ENCODE data around the gene PARD3. TPM values are rescaled to one million over a fixed set of nuclear protein-coding genes. Genes with fewer than 3 reads are reported as not detected.

The PARD3 gene
- polyA plus RNA-seq, 4 donors: 64.9 to 85.2 (median 73.4) TPM

GRCh38 chr10:34133406-34133805 lies 681.7 kb downstream of the PARD3 start:
- no peak for DNase-seq (ENCODE audit: low read depth in 4 of 4, low spot score in 2 of 4)

GRCh38 chr10:34131152-34131551 lies 683.9 kb downstream of the PARD3 start:
- no peak for DNase-seq (ENCODE audit: low read depth in 4 of 4, low spot score in 2 of 4)

- no peak for DNase-seq (ENCODE audit: low read depth in 4 of 4, low spot score in 2 of 4)
These were observed 687.4 kb downstream of the PARD3 start for GRCh38 chr10:34127676-34128075.

- no peak for DNase-seq (ENCODE audit: low read depth in 4 of 4, low spot score in 2 of 4)
These were observed 688.5 kb downstream of the PARD3 start for GRCh38 chr10:34126371-34127151.

- DNase-seq (ENCODE audit: low read depth in 4 of 4, low spot score in 2 of 4): no peak
These were observed 689.4 kb downstream of the PARD3 start for GRCh38 chr10:34125702-34126101.

GRCh38 chr10:34124522-34125035 lies 690.5 kb downstream of the PARD3 start:
- no peak for DNase-seq (ENCODE audit: low read depth in 4 of 4, low spot score in 2 of 4)

- DNase-seq (ENCODE audit: low read depth in 4 of 4, low spot score in 2 of 4): no peak
These were observed 693.1 kb downstream of the PARD3 start for GRCh38 chr10:34121781-34122622.

- no peak for DNase-seq (ENCODE audit: low read depth in 4 of 4, low spot score in 2 of 4)
These were observed 693.9 kb downstream of the PARD3 start for GRCh38 chr10:34121125-34121753.

GRCh38 chr10:34119456-34119855 lies 695.6 kb downstream of the PARD3 start:
- DNase-seq (ENCODE audit: low read depth in 4 of 4, low spot score in 2 of 4): no peak

- DNase-seq (ENCODE audit: low read depth in 4 of 4, low spot score in 2 of 4): no peak
These were observed 698.3 kb downstream of the PARD3 start for GRCh38 chr10:34116681-34117271.

GRCh38 chr10:34116220-34116641 lies 698.9 kb downstream of the PARD3 start:
- no peak for DNase-seq (ENCODE audit: low read depth in 4 of 4, low spot score in 2 of 4)

- no peak for DNase-seq (ENCODE audit: low read depth in 4 of 4, low spot score in 2 of 4)
These were observed 700.2 kb downstream of the PARD3 start for GRCh38 chr10:34114914-34115313.

GRCh38 chr10:34113504-34114225 lies 701.4 kb downstream of the PARD3 start:
- no peak for DNase-seq (ENCODE audit: low read depth in 4 of 4, low spot score in 2 of 4)

GRCh38 chr10:34112171-34112782 lies 702.8 kb downstream of the PARD3 start:
- DNase-seq (ENCODE audit: low read depth in 4 of 4, low spot score in 2 of 4): no peak

- DNase-seq (ENCODE audit: low read depth in 4 of 4, low spot score in 2 of 4): no peak
These were observed 703.9 kb downstream of the PARD3 start for GRCh38 chr10:34111179-34111578.

GRCh38 chr10:34109952-34110702 lies 705.0 kb downstream of the PARD3 start:
- DNase-seq (ENCODE audit: low read depth in 4 of 4, low spot score in 2 of 4): no peak

- DNase-seq (ENCODE audit: low read depth in 4 of 4, low spot score in 2 of 4): no peak
These were observed 705.6 kb downstream of the PARD3 start for GRCh38 chr10:34109495-34109894.

- DNase-seq (ENCODE audit: low read depth in 4 of 4, low spot score in 2 of 4): no peak
These were observed 707.2 kb downstream of the PARD3 start for GRCh38 chr10:34107626-34108516.
